ENCODE measurements around the gene TRAPPC3. TPM values are rescaled to one million over a fixed set of nuclear protein-coding genes. Genes with fewer than 3 reads are reported as not detected.

Gene TRAPPC3
- total RNA-seq, 1 experiment from 2014 or later, result 52.7 TPM

GRCh38 chr1:36150296-36151133, 1.2 kb upstream of the TRAPPC3 start:
- no CpG with 5 or more reads among the region's 12 CpGs for WGBS (ENCODE audit: extremely low coverage, insufficient read length, low lambda C conversion rate)
- peaks cover 9% of the 10 kb centered on the region for H3K23me2 ChIP-seq (ENCODE audit: insufficient read length, low read depth, low read length, poor library complexity, severe bottlenecking)
- H3K9ac ChIP-seq (ENCODE audit: extremely low read depth, insufficient read length, low read length), result no peak overlapping the region
- H3K4ac ChIP-seq (ENCODE audit: low read depth, low read length), result no peak overlapping the region
- no peak overlapping the region for H3T11ph ChIP-seq (ENCODE audit: low read length)
- H3K79me1 ChIP-seq (ENCODE audit: insufficient read depth, low read depth, low read length, poor library complexity, severe bottlenecking), result no peaks in the 10 kb centered on the region
- H3K23ac ChIP-seq (ENCODE audit: insufficient read length, low read depth, low read length), result no peak overlapping the region
- no peak overlapping the region for H4K8ac ChIP-seq (replicated peaks; ENCODE audit: insufficient read length, low read depth, low read length)
- peaks cover 36% of the 10 kb centered on the region for H3K27me3 Mint-ChIP-seq (ENCODE audit: low read depth)
- H3K27ac Mint-ChIP-seq, result peak overlapping the region; percentile 50 to 94 (median 87); a peak in 4 of 7 replicates
- no peak overlapping the region for H2BK12ac ChIP-seq (ENCODE audit: insufficient read length, low read depth, low read length)
- no peaks in the 10 kb centered on the region for H3K9me3 ChIP-seq (ENCODE audit: control insufficient read depth, low read depth, low read length)
- H3K4me2 ChIP-seq (ENCODE audit: insufficient read depth, insufficient read length, low read length), result peak overlapping the region; percentile 44
- peaks cover 30 to 40% of the 10 kb centered on the region in 2 experiments for H3K4me1 Mint-ChIP-seq
- H3K79me2 ChIP-seq (ENCODE audit: insufficient read depth, low read length), result no peaks in the 10 kb centered on the region
- H2AK5ac ChIP-seq (ENCODE audit: insufficient read length, low read length), result no peak overlapping the region
- H2BK20ac ChIP-seq (ENCODE audit: low read depth, low read length, poor library complexity, severe bottlenecking), result no peak overlapping the region
- no peak overlapping the region for H3K56ac ChIP-seq (ENCODE audit: insufficient read length, low read depth, low read length)
- H4K5ac ChIP-seq (ENCODE audit: insufficient read length, low read depth, low read length), result no peak overlapping the region
- H4K20me1 ChIP-seq (ENCODE audit: control insufficient read depth, insufficient read depth, insufficient read length), result no peaks in the 10 kb centered on the region
- H2BK120ac ChIP-seq (ENCODE audit: low read depth, low read length, poor library complexity, severe bottlenecking), result no peak overlapping the region
- no peaks in the 10 kb centered on the region; a peak in 1 of 5 replicates for H3K9me3 Mint-ChIP-seq
- H3K36me3 Mint-ChIP-seq (ENCODE audit: insufficient read depth in 1 of 3, low read depth in 3 of 3), result peaks cover 5 to 6% (median 6%) of the 10 kb centered on the region in 3 experiments; a peak in 5 of 7 replicates
- peak overlapping the region; percentile 87 to 93; a peak in 3 of 5 replicates for H3K4me3 Mint-ChIP-seq
- no peak overlapping the region for H2BK5ac ChIP-seq (ENCODE audit: insufficient read length, low read length)
- TF ChIP-seq CTCF (conservative IDR thresholded peaks at IDR 0.05), result no peak
- no peaks in the 10 kb centered on the region; the same call in 1 of the 2 replicates for H3K4me1 ChIP-seq (ENCODE audit: insufficient read depth, low read length)
- peak overlapping the region; percentile 26; the same call in 1 of the 2 replicates for H3K14ac ChIP-seq (ENCODE audit: insufficient read depth, low read length)
- H2BK15ac ChIP-seq (ENCODE audit: low read depth, low read length), result no peak overlapping the region
- H3K27ac ChIP-seq (ENCODE audit: insufficient read length, low read depth, low read length), result no peak overlapping the region
- peak overlapping the region; percentile 22 for H3K18ac ChIP-seq (ENCODE audit: insufficient read length, low read depth, low read length)
- H4K91ac ChIP-seq (ENCODE audit: insufficient read length, low read depth, low read length), result no peak overlapping the region
- H2AFZ ChIP-seq (ENCODE audit: low read length), result no peak overlapping the region
- peak; percentile 97 for DNase-seq
- peaks cover 24% of the 10 kb centered on the region; the same call in 1 of the 2 replicates for H3K27me3 ChIP-seq (ENCODE audit: insufficient read depth, low read length)
